SW 1271 (cell line): Measurements from ENCODE around the gene LRRC51.
"Not testable (repeated sequence)": the region's sequence is repeated elsewhere in the genome, so short reads cannot be mapped to it uniquely, and the experiment has no call there.

ENCODE experiments used
- DNase-seq, 2 experiments: peaks; one replicate each; lab custom pipeline; 2025; lab: John Stamatoyannopoulos, UW

The LRRC51 gene

DNA sequence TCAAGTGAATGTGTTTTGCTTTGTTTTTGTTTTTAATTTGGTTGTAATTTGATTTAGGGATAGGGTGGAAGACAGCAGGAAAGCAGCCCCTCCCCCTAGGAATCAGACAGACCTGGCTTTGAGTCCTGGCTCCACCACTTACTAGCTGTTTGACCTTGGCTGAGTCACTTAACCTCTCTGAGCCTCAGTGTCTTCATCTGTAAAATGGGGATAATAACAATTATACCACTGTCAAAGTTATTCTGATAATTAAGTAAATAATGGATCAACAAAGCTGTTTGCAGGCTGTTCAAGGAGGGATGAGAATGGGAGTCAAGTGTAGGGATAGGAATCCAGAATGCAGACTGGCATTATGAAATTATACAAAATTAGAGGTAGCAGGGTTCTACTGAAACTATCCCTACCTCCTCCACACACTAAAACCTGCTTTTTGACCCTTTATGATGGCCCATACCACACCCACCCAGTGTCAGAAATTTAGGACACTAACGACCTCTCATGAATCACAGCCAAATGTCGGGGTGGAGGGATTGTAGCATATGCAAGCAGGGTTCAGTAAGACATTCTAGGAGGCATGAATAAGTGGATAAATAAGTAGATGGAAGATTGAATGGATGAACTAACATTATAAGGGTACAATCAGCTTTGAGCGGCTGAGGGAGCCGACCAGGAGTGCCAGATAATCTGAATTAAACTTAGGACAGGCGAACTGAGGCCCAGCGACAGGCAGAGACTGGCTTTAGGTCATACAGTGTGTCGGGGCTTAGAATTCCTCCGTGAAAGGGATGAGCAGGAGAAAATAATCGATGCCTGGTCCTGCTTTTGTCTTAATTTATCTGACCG, 30.9 kb downstream of the LRRC51 start:
- no peak for DNase-seq

DNA sequence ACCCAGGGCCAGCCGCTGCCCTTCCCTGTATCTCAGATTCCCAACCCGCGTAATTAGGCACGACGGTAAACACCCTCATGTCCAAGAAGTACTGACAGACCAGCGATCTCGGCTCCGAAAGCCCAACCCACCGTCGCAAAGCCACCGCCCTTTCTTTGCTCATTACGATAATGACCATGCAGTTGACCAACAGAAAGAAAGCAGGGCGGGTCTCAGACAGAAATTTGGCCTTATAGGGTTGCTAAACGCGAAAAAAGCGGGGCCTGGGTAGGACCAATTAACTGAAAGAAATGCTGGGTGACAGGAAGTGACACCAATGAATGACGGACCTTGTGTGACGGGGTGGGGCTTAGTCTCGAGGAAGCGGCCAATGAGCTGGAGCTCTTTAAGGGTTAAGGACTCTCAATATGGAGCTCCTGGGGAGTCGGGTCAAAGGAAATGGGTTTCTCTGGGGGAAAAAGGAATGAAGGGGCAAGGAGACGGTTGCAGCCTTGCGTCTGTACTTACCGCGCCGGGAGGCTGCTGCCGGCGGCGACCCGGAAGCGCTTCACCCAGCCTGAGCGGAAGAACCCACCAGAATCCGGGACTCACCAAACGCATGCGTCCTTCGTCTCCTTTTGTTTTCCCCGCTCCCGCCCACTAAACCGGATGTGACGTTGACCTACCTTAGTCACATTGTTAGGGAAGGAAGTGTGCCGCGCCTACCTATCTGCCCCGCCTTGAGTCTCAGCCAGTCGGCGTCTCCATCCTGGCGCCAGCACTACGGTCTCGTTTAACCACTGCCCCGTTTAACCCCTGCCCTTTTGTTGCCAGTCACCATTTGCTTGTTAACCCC, 31.7 kb downstream of the LRRC51 start, which contains the start of gene ANAPC15:
Gene ANAPC15 (minus strand): TSS at position 553 of the 835 bp plus-strand sequence. CDS start 1,419 bp downstream, outside the sequence.
- peak; percentile 100 for DNase-seq

DNA sequence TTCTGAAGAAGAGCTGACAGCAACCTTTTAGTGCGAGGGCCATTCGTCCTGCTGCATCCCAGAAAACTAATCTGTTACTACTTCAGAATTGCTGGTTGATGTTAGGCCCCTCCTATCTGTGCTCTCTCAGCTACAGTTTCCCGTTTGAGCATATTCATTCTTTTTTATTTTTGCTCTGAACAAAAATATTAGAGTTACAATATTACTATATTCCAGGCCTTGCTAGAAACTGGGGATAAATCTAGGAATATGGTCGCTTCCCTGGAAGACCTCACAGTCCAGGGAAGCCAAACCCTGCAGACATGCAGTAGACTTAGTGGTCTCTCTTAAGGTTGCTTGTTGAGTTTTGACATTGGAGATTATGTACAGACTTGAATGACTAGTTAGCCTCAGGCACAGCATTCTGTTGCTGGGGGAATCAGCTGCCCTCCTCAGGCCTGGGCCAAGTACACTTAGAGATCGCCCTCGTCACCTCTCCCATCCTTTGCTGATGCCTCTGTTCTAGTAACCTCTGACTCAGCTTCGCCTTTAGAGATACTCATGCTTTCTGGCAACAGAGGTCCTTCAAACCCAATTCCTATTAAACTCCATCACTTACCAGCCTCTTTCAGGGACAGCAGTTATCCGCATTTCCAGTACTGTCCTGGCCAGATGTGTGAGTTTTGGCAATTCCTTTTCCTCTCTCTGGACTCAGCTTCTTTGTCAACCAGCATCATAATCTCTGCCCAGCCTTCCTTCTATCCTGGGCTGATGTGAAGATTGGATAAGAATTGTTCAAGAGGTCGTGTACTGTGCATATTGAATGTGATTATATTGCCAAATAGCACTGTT, 32.5 kb downstream of the LRRC51 start:
- DNase-seq: no peak

DNA sequence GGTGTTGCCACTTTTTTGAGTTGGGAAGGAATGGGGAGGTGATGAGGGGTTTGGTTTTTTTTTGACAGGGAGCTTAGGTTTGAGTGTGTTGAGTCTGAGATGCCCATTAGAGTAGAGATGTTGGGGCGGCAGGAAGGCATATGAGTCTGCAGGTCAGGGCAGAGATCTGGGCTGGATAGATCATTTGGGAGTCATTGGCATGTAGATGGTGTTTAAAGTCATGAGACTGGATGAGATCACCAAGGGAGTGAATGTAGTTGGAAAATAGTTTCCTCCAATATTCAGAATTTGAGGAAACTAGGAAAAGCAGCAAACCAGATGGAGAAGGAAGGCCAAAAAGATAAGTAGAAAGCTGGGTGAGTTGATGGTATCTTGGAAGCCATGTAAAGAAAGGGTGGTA, 33.9 kb downstream of the LRRC51 start:
- no peak for DNase-seq

DNA sequence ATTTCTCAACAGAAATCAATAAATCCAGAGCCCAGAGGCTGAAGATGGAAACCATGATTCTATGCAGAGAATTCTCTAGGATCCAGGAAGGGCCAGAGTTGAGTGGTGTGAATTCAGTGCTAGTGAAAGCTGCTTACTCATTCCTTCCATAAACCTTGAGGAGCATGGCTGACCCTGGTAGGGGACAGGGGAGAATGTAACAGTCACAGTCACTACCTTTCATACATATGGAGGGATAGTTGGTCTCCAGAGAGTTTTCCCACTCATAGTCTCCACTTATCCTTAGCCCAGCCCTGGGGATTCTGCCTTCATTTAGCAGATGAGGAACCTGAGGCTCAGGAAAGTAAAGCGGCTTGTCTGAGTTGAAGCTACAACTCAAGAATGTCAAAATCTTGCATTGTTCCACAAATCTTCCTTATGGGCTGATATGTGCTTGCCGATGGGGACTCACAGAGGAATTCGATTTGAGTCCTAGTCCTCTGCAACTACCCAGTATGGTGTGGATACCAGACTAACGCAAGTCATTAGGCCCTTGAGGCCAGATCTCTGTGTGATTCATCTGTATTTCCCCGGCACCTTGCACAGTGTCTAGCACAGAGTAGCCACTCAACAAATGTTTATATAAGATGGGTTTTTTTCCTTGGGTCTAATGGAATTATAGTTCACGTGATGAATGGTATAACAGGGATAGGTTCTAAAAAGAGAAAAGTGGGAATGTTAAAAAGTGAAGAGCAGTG, 35.5 kb downstream of the LRRC51 start:
- DNase-seq: no peak

DNA sequence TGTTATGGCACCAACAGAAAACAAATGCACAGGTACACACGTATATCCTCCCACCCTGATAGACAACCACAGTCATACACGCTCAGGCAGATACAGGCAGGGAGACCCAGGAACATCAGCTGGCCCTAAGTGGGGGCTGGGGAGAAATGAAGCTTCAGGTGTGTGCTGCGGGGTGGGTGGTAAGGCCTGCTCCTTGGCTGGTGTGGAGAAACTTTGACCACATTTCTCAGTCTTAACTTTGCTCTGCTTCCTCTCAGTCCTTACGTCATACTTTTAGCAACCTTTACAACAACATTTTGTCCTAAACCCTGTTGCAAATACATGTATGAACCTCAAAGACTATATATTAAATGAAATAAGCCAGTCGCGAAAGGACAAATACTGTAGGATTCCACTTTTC, 38.5 kb downstream of the LRRC51 start:
- no peak for DNase-seq

DNA sequence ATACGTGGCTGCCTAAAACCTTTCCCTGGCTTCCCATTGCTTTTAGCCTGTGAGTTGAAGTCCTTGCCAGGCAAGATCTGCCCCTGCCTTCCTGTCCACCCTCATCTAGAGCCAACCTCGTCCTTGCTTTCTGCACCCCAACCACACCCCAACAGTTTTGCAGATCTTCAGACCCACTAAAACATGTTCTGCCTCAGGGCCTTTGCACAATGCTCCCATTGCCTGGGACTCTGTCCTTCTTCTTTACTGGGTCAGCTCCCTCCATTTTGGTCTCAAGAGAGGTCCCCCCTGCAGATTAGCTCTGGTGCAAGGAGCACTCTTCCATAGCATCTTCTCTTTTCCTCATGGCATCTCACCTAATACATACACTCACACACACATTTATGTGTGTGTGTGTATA, 40.3 kb downstream of the LRRC51 start:
- DNase-seq: no peak

DNA sequence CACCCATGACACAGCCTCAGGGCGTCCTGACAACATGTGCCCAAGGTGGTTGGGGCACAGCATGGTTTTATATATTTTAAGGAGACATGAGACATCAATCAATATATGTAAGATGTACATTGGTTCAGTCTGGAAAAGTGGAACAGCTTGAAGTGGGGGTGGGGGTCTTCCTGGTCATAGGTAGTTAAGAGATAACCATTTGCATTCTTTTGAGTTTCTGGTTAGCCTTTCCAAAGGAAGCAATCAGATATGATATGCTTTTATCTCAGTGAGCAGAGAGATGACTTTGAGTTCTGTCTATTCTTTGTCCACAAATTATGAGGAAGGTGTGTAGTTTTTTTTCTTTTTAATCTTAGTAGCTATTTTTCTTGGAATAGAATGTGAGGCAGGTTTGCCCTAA, 42.0 kb downstream of the LRRC51 start:
- no peak for DNase-seq

DNA sequence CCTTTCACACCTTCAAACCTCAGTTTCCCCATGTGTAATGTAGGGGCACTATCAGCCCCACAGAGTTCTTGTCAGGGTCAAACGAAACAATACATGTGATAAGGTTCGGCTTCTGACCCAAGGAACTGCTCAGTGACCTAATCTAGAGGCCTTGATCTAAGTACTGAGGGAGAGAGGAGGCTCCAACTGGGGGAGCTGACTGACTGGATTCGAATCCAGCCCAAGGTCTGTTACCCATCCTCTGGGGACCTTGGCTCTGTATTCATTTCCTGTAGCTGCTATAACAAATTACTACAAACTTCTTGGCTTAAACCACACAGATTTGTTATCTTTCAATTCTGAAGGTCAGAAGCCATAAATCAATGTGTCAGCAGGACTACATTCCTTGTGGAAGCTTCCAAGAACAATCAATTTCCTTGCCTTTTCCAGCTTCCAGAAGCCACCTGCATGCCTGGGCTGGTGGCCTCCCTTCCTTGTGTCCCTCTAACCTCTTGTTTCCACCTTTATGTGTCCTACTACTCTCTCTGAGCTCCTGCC, 42.5 kb downstream of the LRRC51 start:
- no peak for DNase-seq

DNA sequence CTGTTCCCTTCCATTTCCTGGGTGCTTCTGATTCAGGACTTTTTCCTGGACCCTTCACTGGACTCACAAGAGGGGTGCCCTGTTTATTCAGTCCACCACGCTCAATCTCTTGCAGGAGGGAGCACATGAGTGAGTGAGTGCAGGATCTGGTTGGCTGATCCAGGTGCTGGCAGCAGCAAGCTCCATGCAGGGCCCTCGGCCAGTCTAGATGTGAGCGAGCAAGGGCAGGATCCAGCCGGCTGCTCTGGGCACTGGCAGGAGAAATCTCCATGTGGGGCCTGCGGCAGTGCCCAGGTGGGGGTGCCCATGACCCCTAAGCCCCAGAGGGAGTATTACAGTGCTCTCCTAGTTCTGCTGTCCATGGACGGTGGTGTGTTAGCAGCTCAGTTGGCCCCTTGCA, 43.4 kb downstream of the LRRC51 start:
- no peak for DNase-seq

DNA sequence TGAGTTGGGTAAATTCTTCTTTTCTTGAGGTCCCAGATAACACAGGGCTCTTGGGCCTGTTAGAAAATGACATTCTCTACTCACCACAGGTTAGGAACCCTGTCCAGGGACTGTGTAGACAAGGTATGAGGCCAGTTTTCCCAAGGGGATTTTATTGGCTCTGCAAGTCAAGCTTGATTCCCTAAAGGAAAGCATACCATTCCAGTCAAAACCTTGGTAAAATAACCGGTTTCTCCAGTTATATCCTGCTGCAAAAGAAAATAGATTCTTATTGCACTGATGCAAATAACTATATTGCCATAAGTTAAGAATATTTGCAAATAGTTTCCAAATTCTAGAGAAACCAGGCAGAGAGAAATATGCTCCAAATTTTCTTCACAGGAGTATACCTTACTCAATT, 45.3 kb downstream of the LRRC51 start:
- no peak for DNase-seq

DNA sequence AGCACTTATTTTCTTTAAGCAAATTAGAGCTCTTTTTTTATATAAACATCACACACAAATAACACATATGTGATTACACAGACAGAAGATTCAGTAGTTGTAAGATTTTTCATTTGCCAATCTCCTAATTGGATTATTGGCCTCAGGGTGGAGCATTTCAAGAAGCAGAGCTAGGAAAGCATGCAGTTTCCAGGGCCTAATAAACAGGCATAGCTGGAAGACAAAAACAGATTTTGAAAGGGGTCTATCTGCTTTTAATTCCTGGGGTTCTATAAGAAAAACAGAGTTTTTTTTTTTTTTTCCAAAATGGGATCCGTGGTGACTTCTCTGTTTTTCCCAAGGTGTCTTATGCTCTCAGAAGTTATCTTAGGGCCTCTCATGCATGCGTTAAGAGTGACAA, 47.3 kb downstream of the LRRC51 start:
- DNase-seq: no peak

DNA sequence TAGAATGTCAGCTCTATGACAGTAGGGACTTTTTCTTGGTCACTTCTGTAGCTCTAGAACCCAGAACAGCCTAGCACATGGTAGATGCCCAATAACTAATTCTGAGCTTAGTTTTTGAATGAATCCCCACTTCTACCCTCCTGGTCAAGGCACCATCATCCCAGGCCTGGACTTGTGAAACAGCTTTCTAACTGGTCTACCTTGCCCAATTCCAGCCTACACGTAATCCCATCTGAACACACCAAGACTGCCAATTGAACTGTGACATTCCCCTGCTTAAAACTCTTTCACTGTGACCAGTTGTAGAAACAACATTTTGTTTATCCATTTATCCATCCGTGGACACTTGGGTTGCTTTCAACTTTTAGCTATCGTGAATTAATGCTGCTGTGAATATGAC, 48.7 kb downstream of the LRRC51 start:
- DNase-seq: no peak

DNA sequence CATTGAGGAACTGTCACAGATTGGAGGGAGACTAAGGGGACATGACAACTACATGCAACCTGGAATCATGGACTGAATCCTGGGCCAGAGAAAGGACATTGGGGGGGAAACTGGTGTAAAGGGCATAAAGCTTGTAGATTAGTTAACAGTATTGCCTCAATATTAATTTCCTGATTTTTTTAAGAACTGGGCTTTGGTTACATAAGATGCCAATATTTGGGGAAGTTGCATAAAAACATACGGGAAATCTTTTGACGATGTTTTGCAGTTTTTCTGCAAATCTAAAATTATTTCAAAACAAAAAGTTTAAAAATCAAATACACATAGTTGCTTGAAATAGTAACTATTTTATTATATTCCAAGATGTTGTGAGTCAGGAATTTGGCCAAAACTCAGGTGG, 52.0 kb downstream of the LRRC51 start:
- DNase-seq: no peak

DNA sequence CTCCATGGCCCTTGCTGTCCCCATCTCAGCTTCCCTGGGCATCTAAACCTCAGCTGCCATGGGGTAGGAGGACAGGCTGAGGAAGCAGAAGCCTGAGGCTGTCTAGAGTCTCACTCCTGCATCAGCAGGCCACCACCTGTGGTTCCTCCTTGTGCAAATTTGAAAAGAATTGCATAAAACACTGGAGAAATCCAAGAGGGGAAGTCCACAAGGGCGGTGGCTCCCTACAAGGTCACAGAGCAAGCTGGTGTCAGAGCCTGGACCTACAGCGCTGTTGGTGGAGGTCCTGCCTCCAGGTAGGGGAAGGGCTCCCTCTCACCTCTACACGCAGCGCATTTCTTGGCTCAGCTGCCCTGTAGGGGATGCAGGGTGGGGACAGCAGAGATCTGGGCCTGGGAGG, 54.8 kb downstream of the LRRC51 start, which contains the start of gene FOLR3:
Gene FOLR3 (plus strand): TSS at position 253 of the 400 bp plus-strand sequence. CDS start 228 bp downstream, outside the sequence.
- not testable (repeated sequence) for DNase-seq

DNA sequence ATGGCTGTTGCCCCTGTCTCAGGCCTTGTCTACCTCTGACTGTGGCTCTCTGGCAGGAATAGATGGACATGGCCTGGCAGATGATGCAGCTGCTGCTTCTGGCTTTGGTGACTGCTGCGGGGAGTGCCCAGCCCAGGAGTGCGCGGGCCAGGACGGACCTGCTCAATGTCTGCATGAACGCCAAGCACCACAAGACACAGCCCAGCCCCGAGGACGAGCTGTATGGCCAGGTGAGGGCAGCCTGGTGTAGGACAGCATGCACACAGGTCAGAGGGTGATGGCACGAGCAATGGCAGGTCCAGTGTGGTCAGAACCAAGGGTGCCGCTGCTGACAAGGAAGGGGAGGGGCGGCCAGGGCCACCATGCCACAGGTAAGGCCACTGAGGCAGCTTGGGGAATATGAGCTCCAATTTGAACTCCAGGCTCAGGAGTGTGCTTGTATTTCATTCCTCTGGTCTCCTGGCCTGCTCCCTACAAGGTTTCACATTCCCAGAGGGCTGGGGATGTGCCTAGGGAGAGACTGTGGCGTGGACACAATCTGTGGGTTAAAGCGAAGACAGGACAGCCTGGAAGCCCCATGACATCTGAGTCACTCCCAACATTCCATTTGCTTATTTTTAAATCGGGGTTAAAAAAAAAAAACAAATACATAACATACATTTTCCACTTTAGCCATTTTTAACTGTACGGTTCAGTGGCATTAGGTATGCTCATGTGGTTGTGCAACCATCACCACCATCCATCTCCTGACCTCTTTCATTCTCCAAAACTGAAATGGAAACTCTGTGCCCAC, 55.4 kb downstream of the LRRC51 start:
- no peak for DNase-seq

DNA sequence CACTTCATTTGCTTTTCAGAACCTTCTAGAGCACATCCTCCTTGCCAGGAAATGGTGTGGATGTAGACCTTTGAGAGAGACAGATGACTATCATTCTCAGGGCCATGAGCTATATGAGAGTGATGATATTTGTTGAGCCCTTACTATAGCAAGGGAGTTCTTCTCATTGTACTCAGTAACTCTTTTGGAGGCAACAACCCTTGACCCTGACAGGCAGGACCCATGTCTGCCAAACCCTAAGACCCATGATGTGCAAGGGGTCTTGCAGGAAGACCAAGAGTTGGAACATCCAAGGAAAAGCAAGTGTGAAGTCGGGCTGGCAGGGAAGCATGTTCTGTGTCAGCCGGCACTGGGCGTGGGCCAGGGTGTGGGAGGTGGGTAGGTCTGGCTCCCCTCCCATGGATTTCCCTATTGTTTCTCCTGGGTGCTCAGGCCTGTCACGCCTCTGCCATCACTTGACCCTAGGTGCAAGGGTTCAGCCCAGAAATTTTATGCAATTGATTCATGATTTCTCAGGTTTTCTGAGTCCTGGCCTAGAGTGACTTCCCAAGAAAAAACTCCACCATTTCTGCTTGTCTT, 56.1 kb downstream of the LRRC51 start:
- no peak for DNase-seq

DNA sequence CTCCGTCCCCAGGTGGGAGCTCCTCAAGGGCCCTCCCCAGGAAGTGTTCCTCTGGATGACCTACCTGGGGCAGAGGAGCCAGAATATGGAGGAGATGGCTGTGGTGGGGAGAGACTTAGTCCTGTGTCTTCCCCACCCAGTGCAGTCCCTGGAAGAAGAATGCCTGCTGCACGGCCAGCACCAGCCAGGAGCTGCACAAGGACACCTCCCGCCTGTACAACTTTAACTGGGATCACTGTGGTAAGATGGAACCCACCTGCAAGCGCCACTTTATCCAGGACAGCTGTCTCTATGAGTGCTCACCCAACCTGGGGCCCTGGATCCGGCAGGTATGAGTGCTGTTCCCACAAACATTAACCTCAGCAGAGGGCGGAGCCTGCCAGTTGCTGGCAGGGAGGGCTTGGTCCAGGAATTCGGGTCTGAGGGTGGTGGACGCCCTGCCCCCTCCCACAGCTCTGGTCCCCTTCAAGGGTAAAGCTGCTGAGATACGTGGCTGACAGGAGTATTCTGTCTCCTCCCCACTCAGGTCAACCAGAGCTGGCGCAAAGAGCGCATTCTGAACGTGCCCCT, 58.3 kb downstream of the LRRC51 start:
- no peak for DNase-seq

DNA sequence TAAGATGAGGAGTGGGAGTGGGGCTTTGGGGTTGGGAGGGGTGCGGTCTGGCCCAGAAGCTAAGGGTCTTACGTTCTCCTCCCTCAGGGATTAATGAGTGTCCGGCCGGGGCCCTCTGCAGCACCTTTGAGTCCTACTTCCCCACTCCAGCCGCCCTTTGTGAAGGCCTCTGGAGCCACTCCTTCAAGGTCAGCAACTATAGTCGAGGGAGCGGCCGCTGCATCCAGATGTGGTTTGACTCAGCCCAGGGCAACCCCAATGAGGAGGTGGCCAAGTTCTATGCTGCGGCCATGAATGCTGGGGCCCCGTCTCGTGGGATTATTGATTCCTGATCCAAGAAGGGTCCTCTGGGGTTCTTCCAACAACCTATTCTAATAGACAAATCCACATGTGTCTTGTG, 58.9 kb downstream of the LRRC51 start:
- DNase-seq: no peak

DNA sequence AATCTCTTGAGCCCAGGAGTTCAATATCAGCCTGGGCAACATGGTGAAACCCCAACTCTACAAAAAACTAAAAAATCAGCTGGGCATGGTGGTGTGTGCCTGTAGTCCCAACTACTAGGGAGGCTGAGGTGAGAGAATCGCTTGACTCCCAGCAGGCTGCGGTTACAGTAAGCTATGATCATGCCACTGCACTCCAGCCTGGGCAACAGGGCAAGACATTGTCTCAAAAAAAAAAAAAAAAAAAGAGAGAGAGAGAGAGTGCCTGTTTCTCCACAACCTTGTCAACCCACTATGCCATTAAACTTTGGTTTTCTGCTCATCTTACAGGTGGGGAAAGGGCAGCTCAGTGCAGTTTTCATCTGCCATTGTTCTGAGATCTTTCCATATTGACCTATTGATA, 60.0 kb downstream of the LRRC51 start:
- DNase-seq: no peak
